ENCODE results near the gene MAPK11. TPM values are rescaled to one million over a fixed set of nuclear protein-coding genes. Genes with fewer than 3 reads are reported as not detected.

Gene MAPK11
- polyA plus RNA-seq, 1 donor (not counting 4 experiments of a cell fraction or from before 2014, with no cell fraction given) = 4.6 TPM

DNA sequence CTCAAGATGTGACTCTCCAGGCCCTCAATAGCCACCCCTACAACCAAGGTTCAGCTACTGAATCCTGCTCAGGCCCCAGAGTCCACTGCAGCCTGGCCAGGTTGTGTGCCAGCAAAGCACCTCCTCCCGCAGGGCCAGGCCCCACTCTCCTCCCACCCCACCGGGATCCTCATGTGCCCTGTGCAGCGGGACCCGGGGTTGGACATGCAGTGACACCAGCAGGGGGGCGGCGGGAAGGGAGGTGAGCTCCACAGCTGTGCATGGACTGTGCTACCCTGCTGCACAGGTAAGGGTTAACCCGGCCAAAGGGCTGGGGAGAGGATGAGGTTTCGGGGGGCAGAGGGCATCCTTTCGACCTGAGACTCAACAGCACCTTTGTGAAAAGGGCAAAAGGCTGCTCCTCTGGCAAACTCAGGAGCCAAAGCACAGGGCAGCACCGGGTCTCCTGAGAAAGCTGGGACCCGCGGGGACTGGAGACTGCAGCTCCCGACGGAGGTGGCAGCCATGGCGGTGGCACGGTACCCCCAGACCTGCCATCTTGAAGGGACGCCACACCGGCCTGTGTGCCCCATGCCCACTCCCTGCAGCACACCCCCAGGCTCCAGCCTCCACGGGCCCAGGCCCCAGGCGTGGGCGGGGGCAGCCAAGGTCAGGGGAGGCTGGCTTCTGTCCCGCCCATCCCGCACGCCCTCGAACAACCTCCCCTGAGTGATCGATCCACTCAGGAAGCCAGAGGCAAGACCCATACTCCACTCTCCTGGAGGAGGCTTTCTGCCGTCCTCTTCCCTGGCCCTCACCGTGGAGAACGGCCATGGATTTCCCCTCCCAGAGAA lies 26.7 kb upstream of the MAPK11 start:
- Histone ChIP-seq H4K20me1 (ENCODE audit: control insufficient read depth, extremely low read depth, insufficient read depth, low read length) (peaks cover 18% of the 10 kb centered on the region), H2AFZ (ENCODE audit: control insufficient read depth, low read length) (no peak overlapping the region), H3K9me3 (ENCODE audit: control insufficient read depth, low read depth, low read length) (no peaks in the 10 kb centered on the region), H3K36me3 (ENCODE audit: control insufficient read depth in 2 of 2, extremely low read depth in 1 of 2, insufficient read depth in 2 of 2, low read length in 2 of 2) (peaks cover 6 to 13% of the 10 kb centered on the region in 2 experiments), H3K79me2 (ENCODE audit: control insufficient read depth, insufficient read depth, low read length) (peaks cover 93% of the 10 kb centered on the region), H3K27ac (ENCODE audit: control insufficient read depth, insufficient read depth, low read length) (no peak overlapping the region), H3K4me3 (ENCODE audit: control insufficient read depth in 2 of 3, extremely low read depth in 1 of 3, insufficient read depth in 2 of 3, low read depth in 1 of 3, low read length in 3 of 3) (no peak overlapping the region), H3K4me1 (ENCODE audit: control insufficient read depth, extremely low read depth, insufficient read depth, low read length) (peaks cover 37% of the 10 kb centered on the region), H3K9me1 (ENCODE audit: control insufficient read depth, extremely low read depth, insufficient read depth, low read length) (peaks cover 3% of the 10 kb centered on the region), H3K4me2 (ENCODE audit: control insufficient read depth, extremely low read depth, insufficient read depth, low read depth, low read length) (no peak overlapping the region), H3K9ac (ENCODE audit: control insufficient read depth, extremely low read depth, insufficient read depth, low read length) (no peak overlapping the region), H3K27me3 (ENCODE audit: control insufficient read depth, extremely low read depth, insufficient read depth, low read length) (no peaks in the 10 kb centered on the region)
- dilution Hi-C loops (cut with MboI; ENCODE audit: extremely low pct_ligation_motif_present, low sequenced_read_pairs) = no loop called here
- FAIRE-seq = no peak
- no peak for DNase-seq (ENCODE audit: low read depth, low spot score)
- TF ChIP-seq EZH2 (IDR thresholded peaks at IDR 0.05; ENCODE audit: low read length) = no peak
- TF ChIP-seq, protein P1, sequence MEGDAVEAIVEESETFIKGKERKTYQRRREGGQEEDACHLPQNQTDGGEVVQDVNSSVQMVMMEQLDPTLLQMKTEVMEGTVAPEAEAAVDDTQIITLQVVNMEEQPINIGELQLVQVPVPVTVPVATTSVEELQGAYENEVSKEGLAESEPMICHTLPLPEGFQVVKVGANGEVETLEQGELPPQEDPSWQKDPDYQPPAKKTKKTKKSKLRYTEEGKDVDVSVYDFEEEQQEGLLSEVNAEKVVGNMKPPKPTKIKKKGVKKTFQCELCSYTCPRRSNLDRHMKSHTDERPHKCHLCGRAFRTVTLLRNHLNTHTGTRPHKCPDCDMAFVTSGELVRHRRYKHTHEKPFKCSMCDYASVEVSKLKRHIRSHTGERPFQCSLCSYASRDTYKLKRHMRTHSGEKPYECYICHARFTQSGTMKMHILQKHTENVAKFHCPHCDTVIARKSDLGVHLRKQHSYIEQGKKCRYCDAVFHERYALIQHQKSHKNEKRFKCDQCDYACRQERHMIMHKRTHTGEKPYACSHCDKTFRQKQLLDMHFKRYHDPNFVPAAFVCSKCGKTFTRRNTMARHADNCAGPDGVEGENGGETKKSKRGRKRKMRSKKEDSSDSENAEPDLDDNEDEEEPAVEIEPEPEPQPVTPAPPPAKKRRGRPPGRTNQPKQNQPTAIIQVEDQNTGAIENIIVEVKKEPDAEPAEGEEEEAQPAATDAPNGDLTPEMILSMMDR (optimal IDR thresholded peaks at IDR 0.05 in 1 of 3, IDR thresholded peaks at IDR 0.05 in 1 of 3, conservative IDR thresholded peaks at IDR 0.05 in 1 of 3; ENCODE audit: extremely low read depth in 1 of 3, insufficient read depth in 2 of 3, low read length in 3 of 3) = no peak

DNA sequence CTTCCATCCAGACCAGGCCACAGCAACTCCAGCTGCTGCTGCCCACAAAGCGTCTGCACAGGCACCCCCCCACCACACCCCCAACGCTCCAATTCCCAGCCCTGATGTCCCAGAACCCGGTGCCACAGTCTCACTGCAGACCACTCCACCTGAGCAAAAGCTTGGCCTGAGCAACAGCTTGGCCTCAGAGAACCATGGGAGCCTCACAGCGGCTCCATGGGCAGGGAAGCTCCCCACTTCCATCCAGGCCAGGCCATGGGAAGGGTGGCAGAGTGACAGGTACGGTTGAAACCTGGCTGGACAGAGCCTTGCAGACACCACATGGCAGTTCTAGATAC lies 24.1 kb upstream of the MAPK11 start:
- Histone ChIP-seq H3K4me1 (ENCODE audit: control insufficient read depth, extremely low read depth, insufficient read depth, low read length) (peaks cover 18% of the 10 kb centered on the region), H3K4me2 (ENCODE audit: control insufficient read depth, extremely low read depth, insufficient read depth, low read depth, low read length) (peak overlapping the region; percentile 79), H3K36me3 (ENCODE audit: control insufficient read depth in 2 of 2, extremely low read depth in 1 of 2, insufficient read depth in 2 of 2, low read length in 2 of 2) (peaks cover 18 to 19% of the 10 kb centered on the region in 2 experiments), H4K20me1 (ENCODE audit: control insufficient read depth, extremely low read depth, insufficient read depth, low read length) (peaks cover 13% of the 10 kb centered on the region), H3K9ac (ENCODE audit: control insufficient read depth, extremely low read depth, insufficient read depth, low read length) (peak overlapping the region; percentile 50), H3K4me3 (ENCODE audit: control insufficient read depth in 2 of 3, extremely low read depth in 1 of 3, insufficient read depth in 2 of 3, low read depth in 1 of 3, low read length in 3 of 3) (no peak overlapping the region), H3K27me3 (ENCODE audit: control insufficient read depth, extremely low read depth, insufficient read depth, low read length) (no peaks in the 10 kb centered on the region), H3K27ac (ENCODE audit: control insufficient read depth, insufficient read depth, low read length) (peak overlapping the region; percentile 61), H3K9me1 (ENCODE audit: control insufficient read depth, extremely low read depth, insufficient read depth, low read length) (no peaks in the 10 kb centered on the region), H3K79me2 (ENCODE audit: control insufficient read depth, insufficient read depth, low read length) (peaks cover 94% of the 10 kb centered on the region), H2AFZ (ENCODE audit: control insufficient read depth, low read length) (no peak overlapping the region), H3K9me3 (ENCODE audit: control insufficient read depth, low read depth, low read length) (no peaks in the 10 kb centered on the region)
- DNase-seq (ENCODE audit: low read depth, low spot score) = no peak
- no peak for TF ChIP-seq EZH2 (IDR thresholded peaks at IDR 0.05; ENCODE audit: low read length)
- TF ChIP-seq, protein P1 (optimal IDR thresholded peaks at IDR 0.05 in 1 of 3, IDR thresholded peaks at IDR 0.05 in 1 of 3, conservative IDR thresholded peaks at IDR 0.05 in 1 of 3; ENCODE audit: extremely low read depth in 1 of 3, insufficient read depth in 2 of 3, low read length in 3 of 3) = no peak
- FAIRE-seq = no peak
- dilution Hi-C loops (cut with MboI; ENCODE audit: extremely low pct_ligation_motif_present, low sequenced_read_pairs) = no loop called here

Data from keratinocyte (primary cell).